ENCODE data around the gene TSPAN15. TPM values are rescaled to one million over a fixed set of nuclear protein-coding genes. Genes with fewer than 3 reads are reported as not detected.
A peak's percentile ranks its signal among the peaks of the same experiment; 100 is the strongest.

Gene TSPAN15
- total RNA-seq, 1 donor from 2014 or later, result 9.5 TPM

- no peak for DNase-seq
- intact Hi-C loops (cut with DNase I), result no loop called here
- no peak for ATAC-seq (ENCODE audit: poor library complexity)
Measured at GRCh38 chr10:69492091-69492745, 41.0 kb downstream of the TSPAN15 start.

- DNase-seq (no peak), ATAC-seq (ENCODE audit: poor library complexity) (no peak)
- intact Hi-C loops (cut with DNase I), result no loop called here
Measured at GRCh38 chr10:69492746-69493462, 41.6 kb downstream of the TSPAN15 start.

- DNase-seq (no peak), ATAC-seq (ENCODE audit: poor library complexity) (peak; percentile 10)
- intact Hi-C loops (cut with DNase I), result no loop called here
Measured at GRCh38 chr10:69494626-69495558, 43.6 kb downstream of the TSPAN15 start.

GRCh38 chr10:69495666-69496065 is 44.4 kb downstream of the TSPAN15 start:
- intact Hi-C loops (cut with DNase I), result no loop called here
- ATAC-seq (ENCODE audit: poor library complexity), result no peak
- DNase-seq, result no peak

- intact Hi-C loops (cut with DNase I), result no loop called here
- DNase-seq, result no peak
- ATAC-seq (ENCODE audit: poor library complexity), result no peak
Measured at GRCh38 chr10:69496352-69497230, 45.3 kb downstream of the TSPAN15 start.

- DNase-seq, result no peak
- intact Hi-C loops (cut with DNase I), result no loop called here
- ATAC-seq (ENCODE audit: poor library complexity), result no peak
Measured at GRCh38 chr10:69497231-69497561, 45.9 kb downstream of the TSPAN15 start.

- ATAC-seq (ENCODE audit: poor library complexity) (no peak), DNase-seq (no peak)
- intact Hi-C loops (cut with DNase I), result no loop called here
Measured at GRCh38 chr10:69497611-69498390, 46.5 kb downstream of the TSPAN15 start.

- intact Hi-C loops (cut with DNase I), result no loop called here
- DNase-seq (no peak), ATAC-seq (ENCODE audit: poor library complexity) (no peak)
Measured at GRCh38 chr10:69498711-69499471, 47.6 kb downstream of the TSPAN15 start.

- DNase-seq (no peak), ATAC-seq (ENCODE audit: poor library complexity) (no peak)
- intact Hi-C loops (cut with DNase I), result loop anchor here (10.0 kb wide), 1 partner anchor 265 kb away; no protein-coding TSS in a partner anchor
Measured at GRCh38 chr10:69499726-69500689, 48.7 kb downstream of the TSPAN15 start.

GRCh38 chr10:69500864-69501468 is 49.7 kb downstream of the TSPAN15 start:
- no peak for ATAC-seq (ENCODE audit: poor library complexity)
- no peak for DNase-seq
- intact Hi-C loops (cut with DNase I), result loop anchor here (10.0 kb wide), 1 partner anchor 266 kb away; no protein-coding TSS in a partner anchor

GRCh38 chr10:69501657-69502056 is 50.4 kb downstream of the TSPAN15 start:
- intact Hi-C loops (cut with DNase I), result loop anchor here (10.0 kb wide), 1 partner anchor 267 kb away; no protein-coding TSS in a partner anchor

GRCh38 chr10:69502589-69502988 is 51.3 kb downstream of the TSPAN15 start:
- DNase-seq, result no peak
- ATAC-seq (ENCODE audit: poor library complexity), result no peak
- intact Hi-C loops (cut with DNase I), result loop anchor here (10.0 kb wide), 1 partner anchor 268 kb away; no protein-coding TSS in a partner anchor

More at GRCh38 chr10:69501657-69502056, 50.4 kb downstream of the TSPAN15 start:
- DNase-seq (no peak), ATAC-seq (ENCODE audit: poor library complexity) (no peak)

GRCh38 chr10:69503001-69503895 is 52.0 kb downstream of the TSPAN15 start:
- ATAC-seq (ENCODE audit: poor library complexity) (no peak), DNase-seq (no peak)
- intact Hi-C loops (cut with DNase I), result loop anchor here (10.0 kb wide), 1 partner anchor 268 kb away; no protein-coding TSS in a partner anchor

- intact Hi-C loops (cut with DNase I), result loop anchor here (10.0 kb wide), 1 partner anchor 269 kb away; no protein-coding TSS in a partner anchor
- no peak for DNase-seq
Measured at GRCh38 chr10:69503896-69504265, 52.6 kb downstream of the TSPAN15 start.

More at GRCh38 chr10:69503896-69504265, 52.6 kb downstream of the TSPAN15 start:
- ATAC-seq (ENCODE audit: poor library complexity), result no peak
